GM19467 (cell line): ENCODE results near the gene ZNF579.
"Not testable (repeated sequence)": the region's sequence is repeated elsewhere in the genome, so short reads cannot be mapped to it uniquely, and the experiment has no call there.

Experiments
- ATAC-seq: cut with Tn5 transposase; IDR thresholded peaks from one replicate; pipeline ENCODE4 v1.9.1; 2021; ENCODE audit warnings: mild to moderate bottlenecking, moderate library complexity; ENCODE audit not compliant: unreplicated experiment

The ZNF579 gene

DNA sequence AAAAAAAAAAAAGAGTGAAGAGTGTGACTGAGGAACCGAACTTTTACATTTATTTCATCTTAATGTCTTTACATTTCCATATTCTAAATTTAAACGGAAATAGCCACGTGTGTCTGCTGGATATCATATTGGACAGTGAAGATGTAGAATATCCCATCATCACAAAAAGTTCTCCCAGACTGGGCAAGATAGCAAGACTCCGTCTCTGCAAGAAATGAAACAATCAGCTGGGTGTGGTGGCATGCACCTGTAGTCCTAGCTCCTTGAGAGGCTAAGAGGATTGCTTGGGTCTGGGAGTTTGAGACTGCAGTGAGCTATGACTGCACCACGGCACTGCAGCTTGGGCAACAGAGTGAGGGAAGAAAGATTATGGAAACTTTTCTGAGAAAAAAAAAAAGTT lies 3.9 kb downstream of the ZNF579 start:
- no peak for ATAC-seq

DNA sequence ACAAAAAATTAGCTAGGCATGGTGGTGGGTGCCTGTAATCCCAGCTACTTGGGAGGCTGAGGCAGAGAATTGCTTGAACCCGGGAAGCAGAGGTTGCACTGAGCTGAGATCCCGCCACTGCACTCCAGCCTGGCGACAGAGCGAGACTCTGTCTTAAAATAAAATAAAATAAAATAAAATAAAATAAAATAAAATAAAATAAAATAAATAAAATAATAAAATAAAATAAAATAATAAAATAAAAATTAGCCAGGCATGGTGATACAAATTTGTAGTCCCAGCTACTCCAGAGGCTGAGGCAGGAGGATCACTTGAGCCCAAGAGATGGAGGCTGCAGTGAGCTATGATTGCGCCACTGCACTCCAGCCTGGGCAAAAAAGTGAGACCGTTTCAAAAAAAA lies 6.7 kb downstream of the ZNF579 start:
- ATAC-seq, result not testable (repeated sequence)

- ATAC-seq, result not testable (repeated sequence)
These were observed 11.2 kb downstream of the ZNF579 start for GRCh38 chr19:55569477-55569876.

DNA sequence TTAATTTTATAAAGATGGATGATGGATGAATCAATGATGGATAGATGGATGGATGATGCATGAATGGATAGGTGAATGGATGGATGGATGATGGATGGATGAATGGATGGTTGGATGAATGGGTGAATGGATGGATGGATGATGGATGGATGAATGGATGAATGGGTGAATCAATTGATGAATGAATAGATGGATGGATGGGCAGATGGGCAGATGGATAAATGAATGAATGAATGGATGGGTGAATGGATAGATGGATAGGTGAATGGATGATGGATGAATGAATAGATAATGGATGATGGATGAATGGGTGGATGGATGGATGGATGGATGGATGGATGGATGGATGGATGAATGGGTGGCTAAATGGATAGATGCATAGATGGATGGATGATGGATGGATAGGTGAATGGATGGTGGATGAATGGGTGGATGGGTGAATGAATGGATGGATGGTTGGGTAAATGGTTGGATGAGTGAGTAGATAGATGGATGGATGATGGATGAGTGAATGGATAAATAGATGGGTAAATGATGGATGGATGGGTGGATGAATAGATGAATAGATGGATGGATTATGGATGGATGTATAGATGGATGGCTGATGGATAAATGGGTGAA lies 12.8 kb downstream of the ZNF579 start:
- ATAC-seq, result no peak

DNA sequence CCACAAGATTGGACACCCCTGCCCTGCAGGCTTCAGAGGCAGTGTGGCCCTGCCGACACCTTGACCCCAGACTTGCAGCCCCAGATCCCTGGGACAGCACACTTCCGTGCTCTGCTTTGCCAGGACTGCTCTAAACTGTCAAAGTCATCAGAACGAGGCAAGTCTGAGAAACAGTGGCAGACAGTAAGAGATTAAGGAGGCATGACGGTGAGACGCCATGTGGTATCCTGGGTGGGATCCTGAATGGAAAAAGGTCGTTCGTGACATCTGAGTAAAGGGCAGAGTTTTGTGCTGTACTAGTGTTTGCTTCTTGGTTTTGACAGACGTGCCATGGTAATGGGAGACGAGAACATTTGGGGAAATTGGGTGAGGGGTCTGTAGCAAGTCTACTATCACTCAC lies 13.8 kb downstream of the ZNF579 start:
- ATAC-seq, result no peak

- no peak for ATAC-seq
These were observed 17.4 kb downstream of the ZNF579 start for GRCh38 chr19:55563261-55563690.

DNA sequence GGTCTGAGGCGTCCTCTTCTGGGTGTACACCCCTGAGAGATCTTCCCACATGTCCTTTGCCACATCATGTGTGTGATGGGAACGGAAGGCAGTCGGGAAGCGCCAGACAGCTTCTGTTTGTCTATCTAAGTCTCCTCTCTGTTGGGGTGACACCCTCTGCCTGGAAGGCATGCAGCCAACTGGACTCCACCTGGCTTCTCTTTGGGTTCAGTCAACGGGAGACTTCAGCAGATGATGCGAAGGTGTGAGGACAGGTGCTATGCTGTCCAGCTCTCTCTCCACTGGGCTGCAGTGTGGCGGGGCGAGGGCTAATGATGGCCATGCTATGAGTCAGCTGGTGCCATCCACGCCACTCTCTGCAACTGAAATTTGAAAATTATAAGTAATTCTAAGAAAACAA lies 21.0 kb downstream of the ZNF579 start:
- no peak for ATAC-seq

DNA sequence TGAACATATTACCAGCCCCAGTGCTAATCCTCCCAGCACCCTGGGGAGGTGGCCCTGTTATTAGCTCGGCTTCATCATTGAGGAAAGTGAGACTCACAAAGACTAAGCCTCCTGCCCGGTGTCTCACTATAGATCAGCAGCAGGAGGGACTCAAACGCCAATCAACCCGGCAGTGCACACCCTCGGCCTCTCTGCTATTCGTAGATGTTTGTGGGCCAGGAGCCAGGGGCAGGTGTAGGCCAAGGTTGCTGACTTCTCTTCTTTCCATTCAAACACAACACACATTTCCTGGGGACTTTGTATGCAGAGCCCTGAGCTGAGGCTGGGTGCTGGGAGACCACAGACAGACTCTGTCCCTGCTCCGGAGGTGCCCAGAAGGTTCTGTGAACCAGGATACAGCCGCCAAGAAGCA lies 25.9 kb downstream of the ZNF579 start:
- no peak for ATAC-seq

DNA sequence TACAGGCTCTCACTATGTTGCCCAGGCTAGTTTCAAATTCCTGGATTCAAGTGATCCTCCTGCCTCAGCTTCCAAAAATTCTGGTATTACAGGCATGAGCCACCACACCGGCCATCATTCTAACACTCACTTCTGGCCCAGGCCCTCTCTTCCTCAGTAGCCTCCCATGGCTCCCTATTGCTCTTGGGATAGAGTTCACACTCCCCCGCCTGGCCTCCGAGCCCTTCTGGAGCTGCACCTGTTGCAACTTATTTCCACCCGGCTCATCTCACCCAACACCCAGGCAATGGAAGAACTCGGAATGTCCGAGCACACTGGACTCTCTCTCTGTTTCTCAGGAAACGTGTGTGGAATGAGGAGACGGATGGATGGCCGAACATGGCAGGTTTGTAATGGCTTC lies 26.3 kb downstream of the ZNF579 start:
- ATAC-seq, result no peak

DNA sequence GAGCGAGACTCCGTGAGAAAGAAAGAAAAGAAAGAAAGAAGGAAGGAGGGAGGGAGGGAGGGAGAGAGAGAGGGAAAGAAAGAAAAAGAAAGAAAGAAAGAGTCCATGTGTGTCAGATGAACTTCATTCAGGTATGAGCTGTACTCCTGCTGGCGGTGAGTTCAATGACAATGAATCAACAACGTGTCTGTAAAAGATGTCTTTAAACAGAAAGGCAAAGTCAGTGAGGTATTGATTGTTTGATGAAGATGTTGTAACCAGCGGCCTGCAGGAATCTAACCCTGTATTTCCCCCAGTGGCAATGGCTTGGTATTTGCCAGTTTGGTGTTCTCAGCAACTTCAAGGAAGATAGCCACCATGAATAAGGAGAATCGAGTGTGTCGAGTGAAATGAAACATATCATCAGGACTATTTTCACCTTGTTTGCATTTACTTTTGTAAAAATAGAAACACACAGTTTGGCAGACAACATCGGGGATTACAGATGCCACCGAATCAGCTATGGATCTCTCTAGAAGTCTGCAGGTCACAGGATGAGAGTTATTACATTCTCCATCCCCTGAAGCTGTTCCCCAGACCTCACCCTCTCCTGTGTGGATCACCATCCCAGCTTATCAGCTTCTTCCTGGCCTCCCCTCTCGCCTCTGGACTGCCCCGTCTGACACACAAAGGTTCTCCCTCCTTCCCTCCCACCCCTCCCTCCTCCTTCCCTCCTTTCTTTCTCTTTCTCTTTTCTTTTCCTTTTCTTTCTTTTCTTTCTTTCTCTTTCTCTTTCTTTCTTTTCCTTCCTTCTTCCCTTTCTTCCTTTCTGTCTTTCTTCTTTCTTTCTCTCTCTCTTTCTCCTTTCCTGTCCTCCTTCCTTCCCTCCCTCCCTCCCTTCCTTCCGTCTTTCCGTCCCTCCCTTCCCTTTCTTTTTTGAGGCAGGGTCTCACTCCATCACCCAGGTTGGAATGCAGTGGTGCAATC lies 27.1 kb downstream of the ZNF579 start:
- no peak for ATAC-seq

GRCh38 chr19:55552620-55553019 lies 28.0 kb downstream of the ZNF579 start:
- ATAC-seq, result no peak

GRCh38 chr19:55552206-55552605 lies 28.4 kb downstream of the ZNF579 start:
- no peak for ATAC-seq

GRCh38 chr19:55550321-55550650 lies 30.4 kb downstream of the ZNF579 start:
- ATAC-seq, result no peak

DNA sequence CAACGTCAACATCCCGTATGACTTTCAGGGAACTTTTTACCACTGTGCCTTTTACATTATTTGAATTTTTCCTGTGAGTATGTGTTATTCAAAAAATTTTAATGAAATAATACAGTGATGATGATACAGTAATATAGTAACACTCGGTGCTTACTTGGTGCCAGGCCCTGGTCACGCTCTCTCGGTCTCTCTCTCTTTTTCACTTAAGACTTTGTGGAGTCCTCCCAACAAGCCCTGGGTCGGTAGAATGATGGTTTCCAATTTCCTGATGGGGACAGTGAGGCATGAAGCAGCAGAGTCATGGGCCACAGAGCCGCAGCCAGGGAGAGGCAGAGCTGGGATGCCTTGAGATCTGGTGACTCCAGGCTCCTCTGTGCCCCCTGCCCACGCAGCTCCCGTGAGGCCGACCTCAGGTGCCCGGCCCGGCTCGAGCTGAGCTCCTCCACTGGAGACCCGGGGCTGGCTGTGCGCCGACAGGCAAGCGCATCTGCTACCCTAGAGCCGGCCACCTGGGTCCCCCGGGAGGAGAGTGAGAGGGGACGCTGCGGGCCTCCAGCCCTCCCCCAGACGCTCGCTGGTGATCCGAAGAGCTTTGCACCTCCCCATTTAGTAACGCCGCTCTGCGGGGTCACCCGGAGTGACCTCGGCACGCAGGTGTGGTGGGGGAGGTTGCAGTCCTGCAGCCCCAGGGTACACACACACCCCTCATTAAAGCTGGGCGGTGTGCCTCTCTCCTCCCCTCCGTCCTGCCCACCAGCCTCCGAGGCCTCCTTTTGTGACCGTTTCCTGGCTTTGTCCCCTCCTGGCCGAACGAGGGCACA lies 30.9 kb downstream of the ZNF579 start:
- no peak for ATAC-seq

DNA sequence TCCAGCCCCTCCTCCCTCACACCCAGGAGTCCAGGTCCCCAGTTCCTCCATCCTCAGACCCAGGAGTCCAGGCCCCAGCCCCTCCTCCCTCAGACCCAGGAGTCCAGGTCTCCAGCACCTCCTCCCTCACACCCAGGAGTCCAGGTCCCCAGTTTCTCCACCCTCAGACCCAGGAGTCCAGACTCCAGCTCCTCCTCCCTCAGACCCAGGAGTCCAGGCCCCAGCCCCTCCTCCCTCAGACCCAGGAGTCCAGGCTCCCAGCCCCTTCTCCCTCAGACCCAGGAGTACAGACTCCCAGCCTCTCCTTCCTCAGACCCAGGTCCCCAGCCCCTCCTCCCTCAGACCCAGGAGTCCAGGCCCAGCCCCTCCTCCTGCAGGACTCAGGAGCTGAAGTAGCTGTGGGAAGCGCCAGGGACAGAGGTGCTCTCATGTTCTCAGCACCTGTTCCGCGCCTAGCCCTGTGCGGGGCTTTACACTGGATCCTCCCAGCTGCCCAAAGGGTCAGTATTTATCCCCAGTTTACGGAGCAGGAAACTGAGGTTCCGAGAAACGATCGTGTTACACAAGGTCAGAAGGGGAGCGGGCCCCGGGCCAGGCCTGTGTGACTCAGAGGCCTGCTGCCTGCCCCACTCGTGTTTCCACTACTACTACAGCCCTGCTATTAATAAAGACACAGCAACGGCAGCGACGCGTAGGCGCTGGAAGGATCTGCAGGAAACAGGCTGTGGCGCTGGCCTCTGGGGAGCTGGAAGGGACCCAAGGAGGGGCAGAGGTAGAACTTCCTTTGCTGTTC lies 33.6 kb downstream of the ZNF579 start:
- ATAC-seq, result no peak

GRCh38 chr19:55546011-55546410 lies 34.6 kb downstream of the ZNF579 start:
- ATAC-seq, result no peak

- no peak for ATAC-seq
These were observed 35.2 kb downstream of the ZNF579 start, which contains the start of gene SBK3 for GRCh38 chr19:55545443-55545842. SBK3 (minus strand) TSS chr19:55545543; CDS start chr19:55545543, 0 bp downstream.

GRCh38 chr19:55544776-55545439 lies 35.7 kb downstream of the ZNF579 start:
- no peak for ATAC-seq

DNA sequence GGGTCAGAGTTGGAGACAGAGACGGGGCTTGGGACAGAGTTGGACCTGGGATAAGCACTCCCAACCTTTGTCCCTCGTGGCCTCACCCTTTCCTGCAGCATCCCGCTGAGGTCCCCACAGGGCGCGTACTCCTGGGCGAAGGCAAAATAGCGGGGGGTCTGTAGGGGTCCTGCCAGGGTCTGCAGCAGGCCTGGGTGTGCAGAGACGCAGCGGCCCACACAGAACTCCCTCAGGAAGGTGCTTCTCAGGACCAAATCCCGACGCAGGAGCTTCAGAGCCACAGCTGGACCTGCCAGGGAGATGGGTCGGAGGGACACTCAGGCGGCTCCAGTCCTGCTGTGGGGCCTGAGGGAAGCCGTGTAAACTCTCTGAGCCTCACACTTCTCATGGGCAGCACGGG lies 36.6 kb downstream of the ZNF579 start:
- ATAC-seq, result no peak

- no peak for ATAC-seq
These were observed 37.1 kb downstream of the ZNF579 start for GRCh38 chr19:55543567-55543966.
